H9 (cell line): ENCODE results near the gene PCCA. TPM values are rescaled to one million over a fixed set of nuclear protein-coding genes. Genes with fewer than 3 reads are reported as not detected.

ENCODE experiments used
- DNase-seq: peaks from one replicate; pipeline ENCODE4 v3.0.0-alpha.2; 2017
- H2AFZ ChIP-seq: one replicate; pipeline ENCODE4 v1.6.1; 2013; ENCODE audit warnings: mild to moderate bottlenecking, low read length, control low read depth, moderate library complexity
- H2AK5ac ChIP-seq: 2 replicates; pipeline ENCODE4 v1.6.1; 2013; ENCODE audit warnings: low read length, control low read depth, mixed read lengths; ENCODE audit not compliant: insufficient read length
- H2BK120ac ChIP-seq: one replicate; pipeline ENCODE4 v1.6.1; 2013; ENCODE audit warnings: low read depth, mild to moderate bottlenecking, low read length, control low read depth, inconsistent platforms; ENCODE audit not compliant: poor library complexity, severe bottlenecking
- H2BK12ac ChIP-seq: 2 replicates; pipeline ENCODE4 v1.6.1; 2013; ENCODE audit warnings: low read length, control low read depth, mixed read lengths, low read depth; ENCODE audit not compliant: insufficient read length
- H2BK15ac ChIP-seq: 2 replicates; pipeline ENCODE4 v1.6.1; 2013; ENCODE audit warnings: low read depth, low read length, control low read depth
- H2BK20ac ChIP-seq: one replicate; pipeline ENCODE4 v1.6.1; 2013; ENCODE audit warnings: low read depth, mild to moderate bottlenecking, low read length, control low read depth, inconsistent platforms; ENCODE audit not compliant: poor library complexity, severe bottlenecking
- H2BK5ac ChIP-seq: 2 replicates; pipeline ENCODE4 v1.6.1; 2013; ENCODE audit warnings: low read length, control low read depth, mixed read lengths; ENCODE audit not compliant: insufficient read length
- H3K14ac ChIP-seq: 2 replicates; pipeline ENCODE4 v1.6.1; 2013; ENCODE audit warnings: low read length, control low read depth; ENCODE audit not compliant: insufficient read depth
- H3K18ac ChIP-seq: 2 replicates; pipeline ENCODE4 v1.6.1; 2013; ENCODE audit warnings: low read depth, mild to moderate bottlenecking, mixed read lengths, low read length, control low read depth; ENCODE audit not compliant: insufficient read length
- H3K23ac ChIP-seq: 2 replicates; pipeline ENCODE4 v1.6.1; 2013; ENCODE audit warnings: low read length, control low read depth, mixed read lengths, low read depth; ENCODE audit not compliant: insufficient read length
- H3K23me2 ChIP-seq: 2 replicates; pipeline ENCODE4 v1.6.1; 2013; ENCODE audit warnings: low read depth, mild to moderate bottlenecking, mixed read lengths, low read length, control low read depth; ENCODE audit not compliant: insufficient read length, poor library complexity, severe bottlenecking
- H3K27ac ChIP-seq: 2 replicates; pipeline ENCODE4 v1.5.1; 2013; ENCODE audit warnings: low read length, control low read depth, mixed read lengths, low read depth; ENCODE audit not compliant: insufficient read length
- H3K27me3 ChIP-seq: 2 replicates; pipeline ENCODE4 v1.6.1; 2013; ENCODE audit warnings: low read length, control low read depth, inconsistent platforms; ENCODE audit not compliant: insufficient read depth
- H3K4ac ChIP-seq: 2 replicates; pipeline ENCODE4 v1.6.1; 2013; ENCODE audit warnings: low read depth, mild to moderate bottlenecking, control low read depth, inconsistent platforms, low read length, moderate library complexity
- H3K4me1 ChIP-seq: 2 replicates; pipeline ENCODE4 v1.6.1; 2013; ENCODE audit warnings: low read length, control low read depth, inconsistent platforms; ENCODE audit not compliant: insufficient read depth
- H3K4me2 ChIP-seq: 2 replicates; pipeline ENCODE4 v1.6.1; 2013; ENCODE audit warnings: low read length, control low read depth, mixed read lengths; ENCODE audit not compliant: insufficient read length, insufficient read depth
- H3K56ac ChIP-seq: 2 replicates; pipeline ENCODE4 v1.6.1; 2013; ENCODE audit warnings: low read depth, mild to moderate bottlenecking, mixed read lengths, low read length, control low read depth; ENCODE audit not compliant: insufficient read length
- H3K79me1 ChIP-seq: 2 replicates; pipeline ENCODE4 v1.6.1; 2013; ENCODE audit warnings: low read depth, mild to moderate bottlenecking, moderate library complexity, low read length, control low read depth, inconsistent platforms; ENCODE audit not compliant: insufficient read depth, poor library complexity, severe bottlenecking
- H3K79me2 ChIP-seq: 2 replicates; pipeline ENCODE4 v1.6.1; 2013; ENCODE audit warnings: low read length, control low read depth, inconsistent platforms; ENCODE audit not compliant: insufficient read depth
- H3K9ac ChIP-seq: 2 replicates; pipeline ENCODE4 v1.6.1; 2013; ENCODE audit warnings: low read length, control low read depth, mixed read lengths; ENCODE audit not compliant: insufficient read length; ENCODE audit errors: extremely low read depth
- H3K9me3 ChIP-seq: one replicate; pipeline ENCODE4 v1.6.1; 2013; ENCODE audit warnings: low read depth, low read length, inconsistent platforms; ENCODE audit not compliant: control insufficient read depth
- H3T11ph ChIP-seq: one replicate; pipeline ENCODE4 v1.6.1; 2013; ENCODE audit warnings: mild to moderate bottlenecking, low read length, control low read depth, inconsistent platforms
- H4K20me1 ChIP-seq: one replicate; pipeline ENCODE4 v1.6.1; 2013; ENCODE audit not compliant: control insufficient read depth, insufficient read length, insufficient read depth
- H4K5ac ChIP-seq: 2 replicates; pipeline ENCODE4 v1.6.1; 2013; ENCODE audit warnings: low read depth, mild to moderate bottlenecking, mixed read lengths, low read length, control low read depth; ENCODE audit not compliant: insufficient read length
- H4K8ac ChIP-seq: replicated peaks from 2 replicates; pipeline ENCODE4 v1.6.1; 2013; ENCODE audit warnings: low read length, control low read depth, mixed read lengths, low read depth; ENCODE audit not compliant: insufficient read length
- H4K91ac ChIP-seq: 2 replicates; pipeline ENCODE4 v1.6.1; 2013; ENCODE audit warnings: low read depth, mild to moderate bottlenecking, moderate library complexity, mixed read lengths, low read length, control low read depth; ENCODE audit not compliant: insufficient read length
- H3K27ac Mint-ChIP-seq, 3 experiments: 2 replicates in 2 of 3; 3 replicates in 1 of 3; pipeline ENCODE4 v1.8.0; 2020 to 2021; ENCODE audit warnings: mixed read lengths in 3 of 3, mild to moderate bottlenecking in 1 of 3, moderate library complexity in 1 of 3
- H3K27me3 Mint-ChIP-seq: 2 replicates; pipeline ENCODE4 v1.8.0; 2021; ENCODE audit warnings: low read depth, mild to moderate bottlenecking, moderate library complexity, mixed read lengths
- H3K36me3 Mint-ChIP-seq, 3 experiments: 2 replicates in 2 of 3; 3 replicates in 1 of 3; pipeline ENCODE4 v1.8.0; 2020 to 2021; ENCODE audit warnings: low read depth in 3 of 3, mixed read lengths in 3 of 3; ENCODE audit not compliant: insufficient read depth in 1 of 3
- H3K4me1 Mint-ChIP-seq, 2 experiments: 2 replicates each; pipeline ENCODE4 v1.8.0; 2020; ENCODE audit warnings: mixed read lengths in 2 of 2
- H3K4me3 Mint-ChIP-seq, 2 experiments: 2 replicates in 1 of 2; 3 replicates in 1 of 2; pipeline ENCODE4 v1.8.0; 2020 to 2021; ENCODE audit warnings: mild to moderate bottlenecking in 2 of 2, mixed read lengths in 2 of 2, moderate library complexity in 1 of 2
- H3K9me3 Mint-ChIP-seq, 2 experiments: 2 replicates in 1 of 2; 3 replicates in 1 of 2; pipeline ENCODE4 v1.8.0; 2020; ENCODE audit warnings: mild to moderate bottlenecking in 2 of 2, mixed read lengths in 2 of 2, moderate library complexity in 1 of 2
- CTCF ChIP-seq: fragments of 200-600 bp; sonication (generic); conservative IDR thresholded peaks from 3 replicates; pipeline ENCODE4 v1.8.0; 2021; ENCODE audit warnings: antibody characterized with exemption, mild to moderate bottlenecking
- WGBS: extraction: QIAGEN DNeasy Blood & Tissue Kit; methylation state at CpG from one replicate; pipeline ENCODE4 v1.1.7; 2013; ENCODE audit warnings: missing lambda C conversion rate, low lambda C conversion rate, mixed read lengths; ENCODE audit not compliant: insufficient read length; ENCODE audit errors: extremely low coverage; 5-methylcytosine and 5-hydroxymethylcytosine counted together
- total RNA-seq: library from RNA; stranded (reverse); gene quantifications from 2 replicates; pipeline ENCODE4 v1.2.1, GENCODE V29; 2021

The PCCA gene
- total RNA-seq, 1 experiment from 2014 or later, result 56.5 TPM

- TF ChIP-seq CTCF, result no peak
- Histone ChIP-seq H4K5ac (no peak overlapping the region), H3K4me2 (no peak overlapping the region), H3K4ac (no peak overlapping the region), H3K79me1 (no peaks in the 10 kb centered on the region), H3K9me3 (no peaks in the 10 kb centered on the region), H2BK12ac (no peak overlapping the region), H2AFZ (no peak overlapping the region), H3K23me2 (no peaks in the 10 kb centered on the region), H4K91ac (no peak overlapping the region), H3T11ph (no peak overlapping the region), H2BK120ac (no peak overlapping the region), H3K56ac (no peak overlapping the region), H2BK5ac (no peak overlapping the region), H3K79me2 (no peaks in the 10 kb centered on the region), H4K20me1 (no peaks in the 10 kb centered on the region), H3K27me3 (no peaks in the 10 kb centered on the region), H3K18ac (no peak overlapping the region), H3K4me1 (peaks cover 14% of the 10 kb centered on the region; the same call in 1 of the 2 replicates), H3K27ac (no peak overlapping the region), H2BK20ac (no peak overlapping the region), H3K14ac (peak overlapping the region; percentile 35; the same call in 1 of the 2 replicates), H2BK15ac (no peak overlapping the region), H2AK5ac (no peak overlapping the region), H3K23ac (no peak overlapping the region), H4K8ac (no peak overlapping the region), H3K9ac (no peak overlapping the region)
- DNase-seq, result peak; percentile 35
- no peaks in the 10 kb centered on the region for H3K27me3 Mint-ChIP-seq
- peaks cover 60 to 67% of the 10 kb centered on the region in 2 experiments for H3K4me1 Mint-ChIP-seq
- no peaks in the 10 kb centered on the region for H3K9me3 Mint-ChIP-seq
- peaks cover 0 to 7% (median 2%) of the 10 kb centered on the region in 3 experiments; a peak in 3 of 7 replicates for H3K36me3 Mint-ChIP-seq
- H3K27ac Mint-ChIP-seq, result peak overlapping the region in 1 of 3 experiments; percentile 16; a peak in 2 of 7 replicates
- no peak overlapping the region for H3K4me3 Mint-ChIP-seq
- no CpG with 5 or more reads among the region's 9 CpGs for WGBS
Measured at GRCh38 chr13:100517135-100517534, 428.2 kb downstream of the PCCA start.
